Upper lobe of right lung (tissue), 1 donor: Measurements from ENCODE around the gene AP1B1. TPM values are rescaled to one million over a fixed set of nuclear protein-coding genes. Genes with fewer than 3 reads are reported as not detected.

Source experiments
- ATAC-seq: fragments of 200-7000 bp; cut with Tn5 transposase; one replicate; pipeline ENCODE4 v1.9.1; 2020; ENCODE audit warnings: mild to moderate bottlenecking, moderate library complexity
- DNase-seq: peaks from one replicate; pipeline ENCODE4 v3.0.0-alpha.2; 2020
- H3K27ac ChIP-seq: fragments of 200-600 bp; one replicate; pipeline ENCODE4 v1.8.0; 2022
- H3K27me3 ChIP-seq: fragments of 200-600 bp; one replicate; pipeline ENCODE4 v1.8.0; 2022; ENCODE audit warnings: mild to moderate bottlenecking
- H3K36me3 ChIP-seq: fragments of 200-600 bp; one replicate; pipeline ENCODE4 v1.8.0; 2022
- H3K4me1 ChIP-seq: fragments of 200-600 bp; one replicate; pipeline ENCODE4 v1.8.0; 2022
- H3K4me3 ChIP-seq: fragments of 200-600 bp; one replicate; pipeline ENCODE4 v1.8.0; 2022; ENCODE audit warnings: mild to moderate bottlenecking
- H3K9me3 ChIP-seq: fragments of 200-600 bp; one replicate; pipeline ENCODE4 v1.8.0; 2022
- intact Hi-C: fragments of 100-400 bp; cut with DNase I; formaldehyde crosslinking; loops from one replicate; pipeline ENCODE4 v1.11.0; 2022
- total RNA-seq: library from RNA; stranded (reverse); fragmentation: NEBNext Ultra II Directional; extraction: Animal tissue kit (Norgen Biotek cat#: 25700); gene quantifications from one replicate; pipeline ENCODE4 v1.2.1, GENCODE V29; 2021
- TF ChIP-seq, protein P1 (sequence below): fragments of 200-600 bp; IDR thresholded peaks from one replicate; pipeline ENCODE4 v1.8.0; 2022; ENCODE audit warnings: antibody characterized with exemption
- donor health status: DM: no; HTN: yes; CAD: no; lungs with severe emphysema.

AP1B1 gene
- total RNA-seq, 1 donor from 2014 or later = 62.4 TPM

DNA sequence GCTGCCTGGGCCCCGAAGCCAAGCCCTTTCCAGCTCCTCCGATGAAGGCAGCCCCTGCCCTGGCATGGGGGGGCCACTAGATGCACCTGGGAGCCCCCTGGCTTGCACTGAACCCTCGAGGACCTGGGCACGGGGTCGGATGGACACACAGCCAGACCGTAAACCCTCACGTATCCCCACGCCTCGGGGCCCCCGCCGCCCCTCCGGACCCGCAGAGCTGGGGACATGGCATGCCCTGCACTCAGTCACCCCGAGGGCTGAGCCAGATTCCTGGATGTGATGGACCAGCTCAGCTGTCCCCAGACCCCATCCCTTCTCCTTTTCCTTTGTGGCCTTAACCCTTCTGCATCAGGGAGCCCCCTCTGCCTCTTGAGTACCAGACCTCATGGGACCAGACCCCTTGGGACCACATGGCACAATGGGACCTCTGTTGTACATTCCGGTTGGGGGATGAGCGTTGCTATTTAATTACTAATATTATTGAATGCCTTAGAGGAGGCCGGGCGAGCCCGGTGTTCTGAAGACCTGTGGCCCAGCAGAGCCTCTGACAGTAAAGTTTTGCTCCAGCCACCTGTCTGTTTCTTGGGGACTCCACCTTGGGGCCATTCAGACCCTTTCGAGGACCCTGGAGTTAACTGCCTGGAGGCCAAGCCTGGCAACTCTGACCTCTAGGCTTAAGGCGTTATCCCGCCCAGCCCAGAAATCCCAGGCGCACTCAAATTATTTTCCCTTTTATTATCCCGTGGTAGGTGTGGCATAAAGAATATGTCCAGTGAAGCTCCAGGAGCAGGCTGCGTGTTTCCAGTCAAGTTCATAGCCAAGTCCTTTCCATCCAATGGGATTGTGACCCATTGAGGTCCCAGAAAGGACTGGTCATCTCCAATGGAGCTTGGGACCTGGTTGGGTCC lies 75.9 kb downstream of the AP1B1 start:
- intact Hi-C loops = no loop called here
- no peaks in the 10 kb centered on the region for H3K9me3 ChIP-seq
- peaks cover 61% of the 10 kb centered on the region for H3K4me1 ChIP-seq
- H3K36me3 ChIP-seq = no peaks in the 10 kb centered on the region
- no peak overlapping the region for H3K4me3 ChIP-seq
- DNase-seq (peak; percentile 67), ATAC-seq (no peak)
- peaks cover 29% of the 10 kb centered on the region for H3K27me3 ChIP-seq
- H3K27ac ChIP-seq = no peak overlapping the region
- TF ChIP-seq, protein P1, sequence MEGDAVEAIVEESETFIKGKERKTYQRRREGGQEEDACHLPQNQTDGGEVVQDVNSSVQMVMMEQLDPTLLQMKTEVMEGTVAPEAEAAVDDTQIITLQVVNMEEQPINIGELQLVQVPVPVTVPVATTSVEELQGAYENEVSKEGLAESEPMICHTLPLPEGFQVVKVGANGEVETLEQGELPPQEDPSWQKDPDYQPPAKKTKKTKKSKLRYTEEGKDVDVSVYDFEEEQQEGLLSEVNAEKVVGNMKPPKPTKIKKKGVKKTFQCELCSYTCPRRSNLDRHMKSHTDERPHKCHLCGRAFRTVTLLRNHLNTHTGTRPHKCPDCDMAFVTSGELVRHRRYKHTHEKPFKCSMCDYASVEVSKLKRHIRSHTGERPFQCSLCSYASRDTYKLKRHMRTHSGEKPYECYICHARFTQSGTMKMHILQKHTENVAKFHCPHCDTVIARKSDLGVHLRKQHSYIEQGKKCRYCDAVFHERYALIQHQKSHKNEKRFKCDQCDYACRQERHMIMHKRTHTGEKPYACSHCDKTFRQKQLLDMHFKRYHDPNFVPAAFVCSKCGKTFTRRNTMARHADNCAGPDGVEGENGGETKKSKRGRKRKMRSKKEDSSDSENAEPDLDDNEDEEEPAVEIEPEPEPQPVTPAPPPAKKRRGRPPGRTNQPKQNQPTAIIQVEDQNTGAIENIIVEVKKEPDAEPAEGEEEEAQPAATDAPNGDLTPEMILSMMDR = no peak

DNA sequence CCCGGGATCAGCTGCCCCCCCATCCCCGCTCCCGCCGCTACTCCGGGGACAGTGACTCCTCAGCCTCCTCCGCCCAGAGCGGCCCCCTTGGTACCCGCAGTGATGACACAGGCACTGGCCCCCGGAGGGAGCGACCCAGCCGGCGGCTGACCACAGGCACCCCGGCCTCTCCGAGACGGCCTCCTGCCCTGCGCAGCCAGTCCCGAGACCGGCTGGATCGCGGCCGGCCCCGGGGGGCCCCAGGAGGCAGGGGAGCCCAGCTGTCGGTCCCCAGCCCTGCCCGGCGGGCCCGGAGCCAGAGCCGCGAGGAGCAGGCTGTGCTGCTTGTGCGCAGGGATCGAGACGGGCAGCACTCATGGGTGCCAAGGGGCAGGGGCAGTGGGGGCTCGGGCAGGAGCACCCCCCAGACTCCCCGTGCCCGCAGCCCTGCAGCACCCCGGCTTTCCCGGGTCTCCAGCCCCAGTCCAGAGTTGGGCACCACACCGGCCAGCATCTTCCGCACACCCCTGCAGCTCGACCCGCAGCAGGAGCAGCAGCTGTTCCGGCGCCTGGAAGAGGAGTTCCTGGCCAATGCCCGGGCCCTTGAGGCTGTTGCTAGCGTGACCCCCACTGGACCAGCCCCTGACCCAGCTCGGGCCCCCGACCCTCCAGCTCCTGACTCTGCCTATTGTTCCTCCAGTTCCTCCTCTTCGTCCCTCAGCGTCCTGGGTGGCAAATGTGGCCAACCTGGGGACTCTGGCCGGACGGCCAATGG lies 76.7 kb downstream of the AP1B1 start:
- intact Hi-C loops = no loop called here
- no peaks in the 10 kb centered on the region for H3K9me3 ChIP-seq
- peak overlapping the region; percentile 71 for H3K27ac ChIP-seq
- peaks cover 61% of the 10 kb centered on the region for H3K4me1 ChIP-seq
- no peak for ATAC-seq
- TF ChIP-seq, protein P1 = no peak
- no peak for DNase-seq
- peaks cover 29% of the 10 kb centered on the region for H3K27me3 ChIP-seq
- H3K4me3 ChIP-seq = no peak overlapping the region
- H3K36me3 ChIP-seq = no peaks in the 10 kb centered on the region

DNA sequence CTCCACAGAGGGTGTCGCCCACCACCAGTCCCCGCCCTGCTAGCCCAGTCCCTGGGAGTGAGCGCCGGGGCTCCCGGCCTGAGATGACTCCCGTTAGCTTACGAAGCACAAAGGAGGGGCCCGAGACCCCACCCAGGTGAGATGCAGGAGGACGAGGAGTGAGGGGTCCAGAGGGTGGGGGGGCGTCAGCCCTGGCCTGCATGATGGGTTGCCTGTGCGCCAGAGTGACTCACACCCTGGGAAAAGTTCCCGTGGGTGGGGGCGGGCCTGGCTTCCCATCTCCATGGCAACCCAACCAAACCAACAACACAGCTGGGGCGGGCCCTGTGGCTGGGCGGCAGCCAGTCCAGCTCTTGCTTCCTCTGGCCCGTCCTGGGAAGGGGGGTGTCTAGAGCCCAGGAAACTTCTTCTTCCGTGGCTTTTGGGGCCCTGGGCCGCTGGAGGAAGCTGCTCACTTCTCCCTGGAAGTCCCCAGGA lies 77.5 kb downstream of the AP1B1 start:
- Histone ChIP-seq H3K4me3 (no peak overlapping the region), H3K36me3 (no peaks in the 10 kb centered on the region), H3K4me1 (peaks cover 61% of the 10 kb centered on the region), H3K27ac (peak overlapping the region; percentile 71), H3K27me3 (peaks cover 23% of the 10 kb centered on the region), H3K9me3 (no peaks in the 10 kb centered on the region)
- intact Hi-C loops = no loop called here
- DNase-seq (peak; percentile 96), ATAC-seq (peak; percentile 78)
- TF ChIP-seq, protein P1 = no peak

DNA sequence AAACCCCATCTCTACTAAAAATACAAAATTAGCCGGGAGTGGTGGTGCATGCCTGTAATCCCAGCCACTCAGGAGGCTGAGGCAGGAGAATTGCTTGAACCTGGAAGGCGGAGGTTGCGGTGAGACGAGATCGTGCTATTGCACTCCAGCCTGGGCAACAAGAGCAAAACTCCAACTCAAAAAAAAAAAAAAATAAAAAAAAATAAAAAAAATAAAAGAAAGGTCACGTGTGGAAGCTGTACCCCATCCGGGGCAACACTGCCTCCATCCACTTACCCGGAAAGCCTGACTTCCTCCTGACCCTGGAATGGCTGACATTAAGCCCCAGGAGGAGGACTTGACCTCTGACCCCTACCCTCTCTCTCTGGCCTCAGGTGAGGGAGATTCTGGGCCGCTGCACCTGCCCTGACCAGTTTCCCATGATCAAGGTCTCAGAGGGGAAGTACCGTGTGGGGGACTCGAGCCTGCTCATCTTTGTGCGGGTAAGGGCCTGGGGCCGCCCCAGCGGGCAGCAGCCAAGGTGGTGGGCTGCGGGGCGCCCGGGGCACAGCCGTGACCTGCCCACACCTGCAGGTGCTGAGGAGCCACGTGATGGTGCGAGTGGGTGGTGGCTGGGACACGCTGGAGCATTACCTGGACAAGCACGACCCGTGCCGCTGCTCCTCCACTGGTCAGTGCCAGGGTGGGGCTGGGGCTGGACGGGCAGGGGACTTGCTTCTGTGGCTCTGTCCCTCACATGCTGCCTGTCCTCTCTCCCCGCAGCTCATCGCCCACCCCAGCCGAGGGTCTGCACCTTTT lies 78.1 kb downstream of the AP1B1 start:
- intact Hi-C loops = no loop called here
- Histone ChIP-seq H3K36me3 (no peaks in the 10 kb centered on the region), H3K27ac (peak overlapping the region; percentile 71), H3K4me3 (no peak overlapping the region), H3K27me3 (peaks cover 16% of the 10 kb centered on the region), H3K4me1 (peaks cover 57% of the 10 kb centered on the region), H3K9me3 (no peaks in the 10 kb centered on the region)
- DNase-seq (no peak), ATAC-seq (no peak)
- TF ChIP-seq, protein P1 = no peak

DNA sequence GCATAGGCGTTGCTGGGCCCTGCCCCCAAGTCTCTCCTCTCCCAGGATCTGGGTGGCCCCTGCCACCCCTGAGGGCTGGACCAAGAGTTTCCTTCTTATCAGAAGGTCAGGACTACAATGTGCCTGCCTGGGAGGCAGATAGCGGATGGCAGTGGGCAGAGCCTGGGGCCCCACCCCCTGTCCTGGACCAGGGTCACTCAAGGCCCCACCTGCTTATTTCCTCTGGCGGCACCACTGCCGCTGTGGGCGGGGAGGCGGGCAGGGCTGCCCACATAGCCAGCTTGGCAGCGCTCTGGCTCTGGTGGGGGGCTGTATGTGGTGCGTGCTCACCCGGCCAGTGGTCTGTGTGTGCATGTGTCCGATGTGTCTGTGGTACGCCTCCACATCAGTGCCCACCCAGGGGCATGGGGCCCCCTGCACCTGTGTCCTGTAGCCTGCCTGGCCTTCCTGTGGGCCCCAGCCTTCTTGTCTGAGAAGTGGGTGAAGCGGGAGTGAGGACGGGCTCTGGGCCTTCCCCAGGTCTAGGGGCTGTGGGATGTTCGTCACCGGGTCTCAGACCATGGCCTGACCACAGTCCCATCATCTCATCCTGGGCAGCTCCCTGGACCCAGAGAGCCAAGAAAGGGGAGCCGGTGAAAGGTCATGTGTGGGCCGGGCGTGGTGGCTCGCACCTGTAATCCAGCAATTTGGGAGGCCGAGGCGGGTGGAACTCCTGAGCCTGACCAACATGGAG lies 78.9 kb downstream of the AP1B1 start:
- H3K27ac ChIP-seq = peak overlapping the region; percentile 71

More for the DNA sequence above, 78.9 kb downstream of the AP1B1 start:
- Histone ChIP-seq H3K36me3 (no peaks in the 10 kb centered on the region), H3K9me3 (no peaks in the 10 kb centered on the region), H3K27me3 (peaks cover 9% of the 10 kb centered on the region), H3K4me3 (peak overlapping the region; percentile 17), H3K4me1 (peaks cover 49% of the 10 kb centered on the region)
- TF ChIP-seq, protein P1 = no peak
- DNase-seq (no peak), ATAC-seq (no peak)
- intact Hi-C loops = no loop called here
